Heart left ventricle (tissue), 13 donors: ENCODE data around the gene RUNX2.

Experiments
- POLR2A ChIP-seq, 2 donors: fragments of 450-650 bp; IDR thresholded peaks; one replicate each; pipeline ENCODE4 v1.6.1; 2017; ENCODE audit warnings: antibody characterized with exemption in 2 of 2, mild to moderate bottlenecking in 2 of 2, moderate library complexity in 2 of 2
- TF ChIP-seq, protein P1 (sequence below), 12 donors: fragments of 200-600 bp; sonication (generic) in 4 of 12; IDR thresholded peaks; one replicate each; pipeline versions ENCODE4 v1.5.0 to v1.8.0; 2018 to 2022; ENCODE audit warnings: antibody characterized with exemption in 12 of 12, mild to moderate bottlenecking in 5 of 12
- donor health status: ischemic (EF 13 %, LVEDD 7.1; RV severe dilation, severe dysfunction).
- donor health status: DM: no; HTN: yes; CAD: no.
- donor health status: DM: no; HTN: no; CAD: no.
- donor health status: ischemic (EF 25% LVEDD 6.9; RV normal size, moderate dysfunction).
- donor health status: ischemic (EF 25% LVEDD 5.7; RV mildly dilated, moderate dysfunction).
- donor health status: ischemic (EF 35%, LVEDD 5.7; RV mildly dilated, moderate dysfunction).
- donor health status: nonischemic (EF 11% LVEDD 7.7; RV severe dilation, severe dysfunction).
- donor health status: DM: yes; HTN: yes; CAD: no.
- donor health status: PGD.
- donor health status: ischemic (EF 29% LVEDD 5.4; RV normal size, mild dysfunction).
- donor health status: nonischemic (EF 23%, LVEDD 6.1; RV moderate dilation, normal function).

DNA sequence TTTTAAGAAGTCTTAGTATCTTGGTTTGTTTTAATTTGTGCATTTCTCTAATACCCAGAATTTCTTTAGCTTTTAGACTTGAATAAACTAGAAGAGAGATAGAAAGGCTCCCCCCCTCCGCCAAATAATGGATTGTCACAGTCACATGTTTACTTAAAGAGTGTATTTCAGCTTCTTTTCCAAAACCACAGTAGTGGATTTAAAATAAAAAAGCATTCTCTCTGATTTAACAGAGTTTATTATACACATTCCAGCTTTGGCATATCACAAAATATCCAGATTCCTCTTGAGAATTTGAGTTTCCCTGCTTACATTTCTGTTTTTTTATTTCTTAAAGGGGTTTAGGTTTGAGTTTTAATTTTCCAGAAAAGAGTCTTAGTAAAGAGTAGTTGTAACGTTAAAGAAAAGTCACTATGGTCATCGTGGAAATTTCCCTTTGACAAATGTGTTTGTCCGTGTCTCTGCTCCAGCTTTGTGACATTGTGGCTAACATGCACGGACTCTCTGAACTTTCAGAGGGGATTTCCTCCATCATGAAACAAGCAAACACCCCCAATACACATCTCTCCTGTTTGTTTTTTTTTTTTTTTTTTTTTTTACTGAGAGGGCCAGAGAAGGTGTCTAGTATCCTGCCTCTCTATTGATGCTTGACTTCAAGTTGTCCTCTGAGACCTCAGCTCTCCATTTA is 163.1 kb downstream of the RUNX2 start:
- no peak for TF ChIP-seq POLR2A (IDR thresholded peaks at IDR 0.05)
- TF ChIP-seq, protein P1, sequence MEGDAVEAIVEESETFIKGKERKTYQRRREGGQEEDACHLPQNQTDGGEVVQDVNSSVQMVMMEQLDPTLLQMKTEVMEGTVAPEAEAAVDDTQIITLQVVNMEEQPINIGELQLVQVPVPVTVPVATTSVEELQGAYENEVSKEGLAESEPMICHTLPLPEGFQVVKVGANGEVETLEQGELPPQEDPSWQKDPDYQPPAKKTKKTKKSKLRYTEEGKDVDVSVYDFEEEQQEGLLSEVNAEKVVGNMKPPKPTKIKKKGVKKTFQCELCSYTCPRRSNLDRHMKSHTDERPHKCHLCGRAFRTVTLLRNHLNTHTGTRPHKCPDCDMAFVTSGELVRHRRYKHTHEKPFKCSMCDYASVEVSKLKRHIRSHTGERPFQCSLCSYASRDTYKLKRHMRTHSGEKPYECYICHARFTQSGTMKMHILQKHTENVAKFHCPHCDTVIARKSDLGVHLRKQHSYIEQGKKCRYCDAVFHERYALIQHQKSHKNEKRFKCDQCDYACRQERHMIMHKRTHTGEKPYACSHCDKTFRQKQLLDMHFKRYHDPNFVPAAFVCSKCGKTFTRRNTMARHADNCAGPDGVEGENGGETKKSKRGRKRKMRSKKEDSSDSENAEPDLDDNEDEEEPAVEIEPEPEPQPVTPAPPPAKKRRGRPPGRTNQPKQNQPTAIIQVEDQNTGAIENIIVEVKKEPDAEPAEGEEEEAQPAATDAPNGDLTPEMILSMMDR (IDR thresholded peaks at IDR 0.05), result no peak
